Peyer's patch (tissue), 4 donors: ENCODE measurements around the gene C12orf43.

Source experiments
- POLR2A ChIP-seq, 2 donors: fragments of 450-650 bp; IDR thresholded peaks; one replicate each; pipeline ENCODE4 v1.5.1; 2017; ENCODE audit warnings: antibody characterized with exemption in 2 of 2, mild to moderate bottlenecking in 2 of 2, moderate library complexity in 2 of 2
- TF ChIP-seq, protein P1 (sequence below), 6 experiments: fragments of 450-650 bp in 4 of 6; fragments of 200-600 bp in 2 of 6; sonication (generic) in 1 of 6; IDR thresholded peaks; one replicate each; pipeline ENCODE4 v1.5.1; 2017 to 2019; ENCODE audit warnings: antibody characterized with exemption in 6 of 6, mild to moderate bottlenecking in 3 of 6, moderate library complexity in 1 of 6

GRCh38 chr12:120996133-120996746, 20.0 kb downstream of the C12orf43 start:
- TF ChIP-seq, protein P1, sequence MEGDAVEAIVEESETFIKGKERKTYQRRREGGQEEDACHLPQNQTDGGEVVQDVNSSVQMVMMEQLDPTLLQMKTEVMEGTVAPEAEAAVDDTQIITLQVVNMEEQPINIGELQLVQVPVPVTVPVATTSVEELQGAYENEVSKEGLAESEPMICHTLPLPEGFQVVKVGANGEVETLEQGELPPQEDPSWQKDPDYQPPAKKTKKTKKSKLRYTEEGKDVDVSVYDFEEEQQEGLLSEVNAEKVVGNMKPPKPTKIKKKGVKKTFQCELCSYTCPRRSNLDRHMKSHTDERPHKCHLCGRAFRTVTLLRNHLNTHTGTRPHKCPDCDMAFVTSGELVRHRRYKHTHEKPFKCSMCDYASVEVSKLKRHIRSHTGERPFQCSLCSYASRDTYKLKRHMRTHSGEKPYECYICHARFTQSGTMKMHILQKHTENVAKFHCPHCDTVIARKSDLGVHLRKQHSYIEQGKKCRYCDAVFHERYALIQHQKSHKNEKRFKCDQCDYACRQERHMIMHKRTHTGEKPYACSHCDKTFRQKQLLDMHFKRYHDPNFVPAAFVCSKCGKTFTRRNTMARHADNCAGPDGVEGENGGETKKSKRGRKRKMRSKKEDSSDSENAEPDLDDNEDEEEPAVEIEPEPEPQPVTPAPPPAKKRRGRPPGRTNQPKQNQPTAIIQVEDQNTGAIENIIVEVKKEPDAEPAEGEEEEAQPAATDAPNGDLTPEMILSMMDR (IDR thresholded peaks at IDR 0.05) = no peak
- no peak for TF ChIP-seq POLR2A (IDR thresholded peaks at IDR 0.05)
